SH-SY5Y (cell line): ENCODE data around the gene C1orf174.

ENCODE experiments used
- GATA2 ChIP-seq: IDR thresholded peaks from 2 replicates; pipeline ENCODE4 v1.6.1; 2011; ENCODE audit warnings: mild to moderate bottlenecking, low read depth, low read length
- GATA3 ChIP-seq: IDR thresholded peaks from 2 replicates; pipeline ENCODE4 v1.6.1; 2011; ENCODE audit warnings: low read depth, mild to moderate bottlenecking, low read length, moderate library complexity

DNA sequence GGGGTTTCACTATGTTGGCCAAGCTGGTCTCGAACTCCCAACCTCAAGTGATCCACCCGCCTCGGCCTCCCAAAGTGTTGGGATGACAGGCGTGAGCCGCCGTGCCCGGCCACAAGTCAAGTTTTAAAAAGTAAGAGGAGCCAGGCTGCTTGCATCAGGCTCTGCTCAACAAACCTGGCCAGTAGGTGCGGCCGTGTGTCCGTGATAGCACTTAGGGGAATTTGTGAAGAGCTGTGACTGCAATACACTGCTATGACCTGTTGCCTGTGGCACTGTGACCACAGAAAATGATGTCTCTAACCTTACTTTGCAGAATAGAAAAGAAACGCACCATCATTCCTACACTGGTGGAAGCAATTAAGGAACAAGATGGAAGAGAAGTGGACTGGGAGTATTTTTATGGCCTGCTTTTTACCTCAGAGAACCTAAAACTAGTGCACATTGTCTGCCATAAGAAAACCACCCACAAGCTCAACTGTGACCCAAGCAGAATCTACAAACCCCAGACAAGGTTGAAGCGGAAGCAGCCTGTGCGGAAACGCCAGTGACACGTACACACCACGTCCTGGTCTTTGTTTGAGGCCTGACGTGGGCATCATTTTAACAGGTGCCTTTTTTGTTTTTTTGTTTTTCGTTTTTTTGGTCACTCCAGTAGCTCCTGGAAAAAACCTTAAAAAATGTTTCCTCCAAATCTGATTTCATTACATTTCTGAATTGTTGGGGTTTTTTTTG is 16.7 kb downstream of the C1orf174 start:
- no peak for TF ChIP-seq GATA2
- TF ChIP-seq GATA3, result no peak
